Islet of Langerhans (tissue), 1 donor: Measurements from ENCODE around the gene EFNA5.
A peak's percentile ranks its signal among the peaks of the same experiment; 100 is the strongest.

Source experiments
- FAIRE-seq: peaks from one replicate; lab custom pipeline; 2011; peaks lifted over from hg19 to GRCh38; lab: Jason Lieb, UNC

Gene EFNA5

GRCh38 chr5:107602896-107603295 is 67.8 kb downstream of the EFNA5 start:
- no peak for FAIRE-seq

GRCh38 chr5:107601076-107601475 is 69.7 kb downstream of the EFNA5 start:
- FAIRE-seq = no peak

DNA sequence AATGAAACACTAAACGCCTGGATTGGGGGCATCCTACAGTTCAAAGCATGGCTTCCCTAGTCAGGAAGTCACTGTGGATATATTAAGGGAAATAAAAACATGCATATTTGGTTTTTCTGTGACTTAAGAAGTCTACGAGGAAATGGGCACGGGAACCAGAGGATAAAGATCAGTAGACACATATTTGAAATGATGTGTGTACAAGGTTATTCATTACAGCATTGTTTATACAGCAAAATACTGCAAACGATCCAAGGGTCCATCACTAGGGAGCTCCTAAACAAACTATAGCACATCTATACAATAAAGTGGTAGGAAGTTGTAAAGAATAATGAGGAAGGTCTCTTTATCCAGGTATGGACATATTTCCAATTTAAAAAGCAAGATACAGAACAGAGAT is 71.8 kb downstream of the EFNA5 start:
- no peak for FAIRE-seq

DNA sequence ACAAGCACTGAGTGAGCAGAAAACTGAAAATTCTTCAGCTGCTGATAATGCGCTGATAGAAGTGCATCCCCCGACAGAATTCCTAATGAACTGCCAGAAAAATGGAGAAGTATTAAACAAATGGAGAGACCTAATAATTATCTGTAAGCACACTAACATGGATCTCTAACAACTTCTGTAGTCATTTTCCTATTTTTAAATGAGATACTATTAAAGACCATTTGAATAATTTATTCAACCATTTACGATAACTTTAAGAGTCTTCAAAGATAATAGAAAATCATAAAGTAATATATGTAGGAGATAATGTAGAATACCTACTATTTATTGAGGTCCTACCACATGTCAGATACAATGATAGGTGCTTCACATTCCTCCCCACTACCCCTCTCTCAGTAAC is 72.9 kb downstream of the EFNA5 start:
- no peak for FAIRE-seq

- no peak for FAIRE-seq
Measured at GRCh38 chr5:107597247-107597646, 73.5 kb downstream of the EFNA5 start.

GRCh38 chr5:107594253-107595045 is 76.3 kb downstream of the EFNA5 start:
- FAIRE-seq = no peak

DNA sequence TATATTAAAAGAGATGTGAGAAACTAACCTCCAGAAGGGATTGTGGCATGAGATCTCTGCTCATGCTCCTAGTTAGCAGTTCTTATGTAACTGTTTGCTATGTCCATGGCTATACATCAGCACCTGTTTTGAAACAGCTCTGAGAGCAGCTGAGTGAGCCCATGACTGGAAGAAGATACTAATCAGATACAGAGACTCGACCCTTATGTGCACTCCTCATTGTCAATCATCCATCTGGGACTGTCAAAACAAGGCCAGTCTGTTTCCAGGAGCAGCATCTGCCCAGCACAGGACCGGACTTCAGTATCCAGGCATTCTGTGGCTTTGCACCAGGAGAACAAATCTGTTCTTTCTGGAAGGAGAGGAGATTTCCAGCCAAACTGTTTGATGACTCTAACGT is 77.7 kb downstream of the EFNA5 start:
- FAIRE-seq = no peak

- no peak for FAIRE-seq
Measured at GRCh38 chr5:107592515-107592914, 78.2 kb downstream of the EFNA5 start.

DNA sequence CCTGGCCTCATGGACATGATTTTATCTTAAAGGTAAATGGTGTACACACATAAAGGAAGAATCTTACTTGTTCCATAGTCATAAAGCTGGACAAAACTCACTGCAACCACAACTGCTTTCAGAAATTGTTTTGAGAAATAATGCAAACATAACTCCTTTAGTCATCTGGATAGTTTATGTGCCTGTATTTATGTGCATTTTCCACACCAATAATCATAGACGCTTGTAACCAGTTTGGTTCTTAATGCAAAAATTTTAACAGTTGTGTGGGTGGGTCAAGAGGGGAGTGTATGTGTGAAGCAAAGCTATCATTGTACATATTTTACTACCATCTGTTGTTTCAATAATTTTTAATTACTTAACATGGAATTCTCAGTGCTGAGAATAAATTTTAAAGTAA is 80.1 kb downstream of the EFNA5 start:
- peak; percentile 55 for FAIRE-seq

DNA sequence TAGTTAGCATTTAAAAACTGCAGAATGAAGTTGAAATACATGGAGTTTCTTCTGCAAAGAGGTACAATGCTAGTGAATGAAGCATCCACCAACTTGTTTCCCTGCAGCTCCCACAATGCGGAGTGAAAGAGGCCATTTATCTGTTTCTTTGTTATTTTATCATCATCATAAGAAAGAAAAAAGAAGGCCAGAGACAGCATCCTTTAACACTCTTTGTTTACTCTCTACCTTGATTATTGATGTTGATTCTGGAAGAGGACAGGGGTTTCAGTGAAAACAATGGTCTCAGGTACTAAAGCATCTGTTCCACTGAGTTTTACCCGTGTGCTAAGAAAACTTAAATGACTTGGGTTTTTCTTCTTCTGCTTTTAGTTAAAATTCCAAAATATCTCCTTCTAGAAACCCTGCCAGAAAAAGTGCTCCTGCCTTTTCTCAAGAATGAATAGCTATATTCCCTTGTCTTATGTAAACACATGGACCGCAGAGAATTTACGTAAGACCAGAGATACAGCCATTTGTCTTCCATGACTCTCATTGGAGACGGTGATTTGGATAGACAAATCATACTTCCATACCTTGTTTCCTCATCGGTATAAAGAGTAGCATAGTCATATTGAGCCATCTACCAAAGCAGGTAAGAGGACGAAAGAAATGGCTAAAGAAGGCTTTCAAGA is 81.1 kb downstream of the EFNA5 start:
- FAIRE-seq = no peak

- no peak for FAIRE-seq
Measured at GRCh38 chr5:107582625-107583024, 88.1 kb downstream of the EFNA5 start.

GRCh38 chr5:107580889-107581820 is 89.6 kb downstream of the EFNA5 start:
- no peak for FAIRE-seq

DNA sequence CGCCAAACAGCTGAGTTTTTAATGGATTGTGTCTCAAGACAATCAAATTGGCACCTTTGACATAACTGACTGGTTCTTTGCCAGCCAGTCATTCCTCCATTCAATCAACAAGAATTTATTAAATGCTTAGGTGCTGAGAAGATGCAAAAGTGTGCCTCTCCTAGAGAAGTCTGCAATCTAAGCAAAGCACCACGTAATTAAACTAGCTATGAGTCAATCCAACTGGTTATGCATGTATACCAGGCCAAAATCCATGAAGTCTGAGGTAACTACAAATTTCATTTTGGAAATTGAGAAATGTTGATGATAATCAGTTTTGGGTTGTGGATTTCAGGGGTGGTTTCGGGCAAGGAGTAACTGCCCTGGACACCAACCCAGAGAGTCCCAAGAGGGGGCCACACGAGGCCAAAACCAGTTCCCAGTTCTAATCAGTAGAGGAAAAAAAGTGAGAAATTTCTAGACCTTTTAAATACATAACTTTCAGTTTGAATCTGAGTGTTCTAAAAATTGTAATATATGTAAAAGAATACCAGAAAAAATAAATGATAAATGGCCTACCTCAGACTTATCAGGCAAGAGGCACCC is 92.6 kb downstream of the EFNA5 start:
- no peak for FAIRE-seq

GRCh38 chr5:107577394-107577950 is 93.3 kb downstream of the EFNA5 start:
- no peak for FAIRE-seq

GRCh38 chr5:107576736-107577393 is 93.9 kb downstream of the EFNA5 start:
- no peak for FAIRE-seq

DNA sequence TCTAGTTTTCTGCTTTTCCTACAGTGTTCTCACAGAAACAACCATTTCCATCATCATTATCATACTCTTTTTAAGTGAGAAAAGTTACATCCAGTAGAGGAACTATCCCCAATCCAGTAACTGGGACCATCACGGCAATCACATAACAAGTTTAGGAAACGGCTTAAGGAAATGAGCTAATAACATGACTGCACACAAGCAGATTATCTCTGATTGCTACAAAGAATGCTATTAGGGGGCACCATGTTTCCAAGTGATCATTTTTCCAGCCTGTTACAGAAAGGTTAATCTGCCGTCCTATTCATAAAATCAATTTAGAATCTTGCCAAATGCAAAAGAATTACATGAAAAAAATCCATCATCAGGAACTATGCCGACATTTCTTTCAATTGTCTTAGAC is 94.6 kb downstream of the EFNA5 start:
- FAIRE-seq = no peak

DNA sequence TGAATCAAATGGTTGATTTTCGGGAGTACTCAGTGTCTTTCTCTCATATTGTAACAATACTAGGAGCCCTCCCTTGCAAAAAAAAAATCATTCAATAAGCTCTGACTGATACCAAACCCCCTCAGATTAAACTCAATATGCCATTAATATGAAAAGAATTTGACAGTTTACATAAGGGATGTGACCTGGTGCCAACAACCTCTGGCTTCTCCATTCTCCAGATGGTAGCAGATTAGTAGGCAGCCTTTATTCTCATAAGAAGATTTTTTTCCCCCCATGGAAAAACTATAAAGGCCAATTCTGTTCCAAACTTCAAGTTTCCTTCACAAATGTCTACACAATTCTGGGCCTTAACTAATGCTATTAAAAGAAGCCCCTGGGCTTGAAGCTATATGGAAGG is 96.5 kb downstream of the EFNA5 start:
- no peak for FAIRE-seq

DNA sequence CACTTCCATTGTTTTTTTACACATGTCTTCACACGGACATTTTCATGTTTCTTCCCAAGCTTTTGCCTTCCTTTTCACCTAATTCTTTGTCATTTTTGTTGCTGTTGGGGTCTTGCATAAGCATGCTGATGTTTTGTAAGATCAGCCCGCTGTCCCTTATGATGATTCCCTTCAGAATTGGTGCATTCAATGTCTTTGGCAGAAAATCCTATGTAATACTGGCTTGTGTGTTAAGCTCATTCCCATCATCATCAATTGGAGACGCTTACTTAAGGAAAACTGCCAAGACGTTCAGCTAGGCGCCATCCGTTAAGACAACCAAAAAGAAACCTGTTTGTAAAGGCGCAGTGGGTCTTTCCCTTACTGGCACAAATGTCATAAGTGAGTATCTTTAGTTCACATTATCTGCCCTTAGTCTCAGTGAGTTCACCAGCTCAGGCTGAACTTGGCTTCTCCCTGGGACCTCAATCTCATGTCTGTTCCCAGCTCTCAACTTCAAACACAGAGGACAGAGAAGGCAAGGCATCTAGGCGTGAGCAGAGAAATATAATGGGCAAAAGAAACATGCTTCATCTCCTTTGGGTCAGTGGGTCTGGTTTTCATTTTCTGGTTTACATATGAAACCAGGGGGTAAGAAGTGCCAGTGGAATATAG is 97.9 kb downstream of the EFNA5 start:
- FAIRE-seq = no peak

DNA sequence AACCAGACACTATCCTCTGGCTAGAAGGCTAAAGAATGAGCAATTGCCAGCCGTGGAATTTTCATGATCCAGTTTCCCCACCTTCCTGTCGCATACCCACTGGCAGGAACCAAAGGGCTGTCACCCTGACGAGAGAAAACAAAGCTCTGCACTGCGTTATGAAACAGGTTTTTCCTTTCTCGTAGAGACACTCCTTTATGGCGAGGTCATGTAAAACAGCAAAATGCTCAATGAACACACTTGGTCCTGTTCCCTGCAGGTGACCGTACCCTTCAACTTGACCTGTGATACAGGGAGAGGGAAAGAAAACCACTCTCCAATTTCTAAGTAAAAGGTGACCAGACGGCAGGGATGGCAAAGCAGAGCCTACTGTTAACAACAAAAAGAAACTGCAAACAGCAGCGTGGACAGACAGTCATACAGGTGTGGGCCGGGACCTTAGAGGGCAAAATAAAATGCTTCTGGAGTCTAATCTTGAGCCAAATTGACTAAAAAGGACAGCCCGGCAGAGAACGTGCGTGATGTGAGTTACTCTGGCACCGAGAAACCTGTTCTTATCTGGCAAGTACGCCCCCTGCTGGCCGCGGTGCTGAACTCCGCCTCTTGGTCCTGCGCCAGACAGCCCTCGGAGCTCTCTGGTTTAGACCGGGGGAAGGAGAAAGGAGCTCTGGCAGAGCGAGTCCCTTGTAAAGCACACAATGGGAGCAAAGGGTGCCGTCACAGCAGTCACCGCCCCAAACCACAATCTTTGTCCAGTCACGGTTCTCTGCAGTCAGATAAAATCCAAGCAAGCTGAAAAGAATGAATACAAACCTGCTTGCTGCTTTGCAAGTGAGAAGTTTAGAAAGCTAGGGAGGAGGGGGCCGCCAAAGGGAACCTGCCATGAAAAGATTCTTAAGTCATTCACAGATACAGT is 98.9 kb downstream of the EFNA5 start:
- FAIRE-seq = peak; percentile 77
